NT2/D1 (cell line): ENCODE data around the gene SART3.

Experiments used
- DNase-seq: peaks from one replicate; pipeline ENCODE4 v3.0.0-alpha.2; 2011; ENCODE audit warnings: low read depth, low spot score
- H3K27me3 ChIP-seq: 2 replicates; pipeline ENCODE4 v1.6.0; 2011; ENCODE audit warnings: mild to moderate bottlenecking; ENCODE audit not compliant: insufficient read length, insufficient read depth
- H3K36me3 ChIP-seq: 2 replicates; pipeline ENCODE4 v1.6.1; 2011; ENCODE audit warnings: mild to moderate bottlenecking, low read length, mixed read lengths; ENCODE audit not compliant: insufficient read depth, insufficient read length
- H3K4me1 ChIP-seq: 2 replicates; pipeline ENCODE4 v1.5.1; 2011; ENCODE audit not compliant: insufficient read depth, insufficient read length
- H3K4me3 ChIP-seq: 2 replicates; pipeline ENCODE4 v1.5.1; 2011; ENCODE audit warnings: low read depth; ENCODE audit not compliant: insufficient read length
- H3K9ac ChIP-seq: 2 replicates; pipeline ENCODE4 v1.6.0; 2011; ENCODE audit warnings: low read depth; ENCODE audit not compliant: insufficient read length
- H3K9me3 ChIP-seq: 2 replicates; pipeline ENCODE4 v1.5.1; 2011; ENCODE audit warnings: mild to moderate bottlenecking, low read length; ENCODE audit not compliant: insufficient read depth
- SUZ12 ChIP-seq: IDR thresholded peaks from 2 replicates; pipeline ENCODE4 v1.6.1; 2011; ENCODE audit not compliant: insufficient read length, insufficient read depth; ENCODE audit errors: extremely low read depth
- YY1 ChIP-seq: IDR thresholded peaks from 2 replicates; pipeline ENCODE4 v1.6.1; 2011; ENCODE audit not compliant: insufficient read length, insufficient read depth
- ZNF274 ChIP-seq: IDR thresholded peaks from 2 replicates; pipeline ENCODE4 v1.6.1; 2011; ENCODE audit warnings: mild to moderate bottlenecking, low read depth, low read length

The SART3 gene

GRCh38 chr12:108484431-108484830 is 76.5 kb downstream of the SART3 start:
- TF ChIP-seq ZNF274, result no peak
- no peak for TF ChIP-seq SUZ12
- TF ChIP-seq YY1, result no peak
- no peak overlapping the region for H3K4me3 ChIP-seq
- H3K36me3 ChIP-seq, result no peaks in the 10 kb centered on the region
- H3K27me3 ChIP-seq, result no peaks in the 10 kb centered on the region
- H3K4me1 ChIP-seq, result no peaks in the 10 kb centered on the region
- H3K9me3 ChIP-seq, result no peaks in the 10 kb centered on the region
- DNase-seq, result no peak
- H3K9ac ChIP-seq, result no peak overlapping the region

GRCh38 chr12:108483213-108484059 is 77.5 kb downstream of the SART3 start:
- TF ChIP-seq YY1 (no peak), SUZ12 (no peak), ZNF274 (no peak)
- Histone ChIP-seq H3K27me3 (no peaks in the 10 kb centered on the region), H3K4me3 (no peak overlapping the region), H3K9me3 (no peaks in the 10 kb centered on the region), H3K9ac (no peak overlapping the region), H3K36me3 (no peaks in the 10 kb centered on the region), H3K4me1 (no peaks in the 10 kb centered on the region)
- DNase-seq, result no peak

GRCh38 chr12:108482717-108483212 is 78.2 kb downstream of the SART3 start:
- no peaks in the 10 kb centered on the region for H3K27me3 ChIP-seq

GRCh38 chr12:108479364-108480070 is 81.5 kb downstream of the SART3 start:
- H3K27me3 ChIP-seq, result no peaks in the 10 kb centered on the region
- no peaks in the 10 kb centered on the region for H3K9me3 ChIP-seq
- H3K36me3 ChIP-seq, result no peaks in the 10 kb centered on the region
- H3K4me1 ChIP-seq, result no peaks in the 10 kb centered on the region
- H3K9ac ChIP-seq, result no peak overlapping the region
- no peak for TF ChIP-seq ZNF274
- no peak for TF ChIP-seq YY1
- no peak for TF ChIP-seq SUZ12
- H3K4me3 ChIP-seq, result no peak overlapping the region
- no peak for DNase-seq

More at GRCh38 chr12:108482717-108483212, 78.2 kb downstream of the SART3 start:
- TF ChIP-seq ZNF274, result no peak
- no peak for TF ChIP-seq SUZ12
- no peak for TF ChIP-seq YY1
- no peaks in the 10 kb centered on the region for H3K36me3 ChIP-seq
- H3K9ac ChIP-seq, result no peak overlapping the region
- H3K4me3 ChIP-seq, result no peak overlapping the region
- no peak for DNase-seq
- H3K9me3 ChIP-seq, result no peaks in the 10 kb centered on the region
- no peaks in the 10 kb centered on the region for H3K4me1 ChIP-seq

- TF ChIP-seq YY1, result no peak
- no peak for TF ChIP-seq ZNF274
- no peak for TF ChIP-seq SUZ12
- H3K9me3 ChIP-seq, result no peaks in the 10 kb centered on the region
- DNase-seq, result no peak
Measured at GRCh38 chr12:108478611-108479206, 82.3 kb downstream of the SART3 start.

GRCh38 chr12:108477881-108478259 is 83.1 kb downstream of the SART3 start:
- no peaks in the 10 kb centered on the region for H3K36me3 ChIP-seq
- no peak for DNase-seq
- H3K4me1 ChIP-seq, result no peaks in the 10 kb centered on the region
- no peak overlapping the region for H3K4me3 ChIP-seq
- TF ChIP-seq YY1 (no peak), ZNF274 (no peak), SUZ12 (no peak)
- H3K27me3 ChIP-seq, result no peaks in the 10 kb centered on the region
- no peaks in the 10 kb centered on the region for H3K9me3 ChIP-seq
- H3K9ac ChIP-seq, result no peak overlapping the region

More at GRCh38 chr12:108478611-108479206, 82.3 kb downstream of the SART3 start:
- H3K9ac ChIP-seq, result no peak overlapping the region
- H3K36me3 ChIP-seq, result no peaks in the 10 kb centered on the region
- H3K4me1 ChIP-seq, result no peaks in the 10 kb centered on the region
- H3K4me3 ChIP-seq, result no peak overlapping the region
- H3K27me3 ChIP-seq, result no peaks in the 10 kb centered on the region
